IgD-negative memory B cell (primary cell): ENCODE measurements around the gene CD9. TPM values are rescaled to one million over a fixed set of nuclear protein-coding genes. Genes with fewer than 3 reads are reported as not detected.
"Not testable (repeated sequence)": the region's sequence is repeated elsewhere in the genome, so short reads cannot be mapped to it uniquely, and the experiment has no call there.

Experiments used
- H3K27ac Mint-ChIP-seq, 3 donors: one replicate each; pipeline ENCODE4 v1.8.0; 2020 to 2022; ENCODE audit warnings: mild to moderate bottlenecking in 3 of 3, mixed read lengths in 3 of 3, moderate library complexity in 1 of 3
- H3K27me3 Mint-ChIP-seq: one replicate; pipeline ENCODE4 v1.8.0; 2021; ENCODE audit warnings: mixed read lengths
- H3K36me3 Mint-ChIP-seq: one replicate; pipeline ENCODE4 v1.8.0; 2020; ENCODE audit warnings: mild to moderate bottlenecking, mixed read lengths
- H3K4me1 Mint-ChIP-seq, 3 donors: one replicate each; pipeline ENCODE4 v1.8.0; 2020 to 2022; ENCODE audit warnings: mixed read lengths in 3 of 3, mild to moderate bottlenecking in 1 of 3
- H3K4me3 Mint-ChIP-seq, 4 donors: one replicate each; pipeline ENCODE4 v1.8.0; 2020 to 2022; ENCODE audit warnings: mild to moderate bottlenecking in 4 of 4, mixed read lengths in 4 of 4, moderate library complexity in 3 of 4
- H3K9me3 Mint-ChIP-seq, 3 donors: one replicate each; pipeline ENCODE4 v1.8.0; 2020 to 2021; ENCODE audit warnings: mixed read lengths in 3 of 3, mild to moderate bottlenecking in 1 of 3
- polyA plus RNA-seq: library from polyadenylated mRNA; unstranded; fragments of 300-500 nt; fragmentation: Illumina TruSeq; gene quantifications from one replicate; pipeline ENCODE4 v1.2.3, GENCODE V29; 2021

Gene CD9
- polyA plus RNA-seq, 1 donor from 2014 or later: 9.6 TPM

DNA sequence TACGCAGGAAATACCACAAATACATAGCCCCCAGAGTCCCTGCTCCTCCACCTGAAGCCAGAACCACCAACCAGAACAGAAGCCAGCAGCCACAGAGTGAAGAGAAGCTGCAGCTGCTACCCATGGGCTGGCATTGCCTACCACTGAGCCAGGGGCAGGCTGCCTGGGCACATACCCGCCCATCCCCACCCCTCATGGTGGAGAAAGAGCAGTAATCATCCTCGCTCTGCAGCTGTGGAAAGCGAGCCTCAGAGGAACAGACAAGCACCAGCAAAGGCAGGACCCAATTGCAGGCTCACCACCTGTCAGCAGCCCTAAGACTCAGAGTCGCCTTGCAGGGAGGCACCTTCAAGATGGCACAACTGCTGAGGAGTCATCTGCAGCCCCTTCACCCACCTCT is 11.2 kb upstream of the CD9 start:
- Mint-ChIP-seq H3K4me1 (no peaks in the 10 kb centered on the region), H3K27ac (no peak overlapping the region), H3K9me3 (no peaks in the 10 kb centered on the region), H3K27me3 (peaks cover 54% of the 10 kb centered on the region), H3K36me3 (no peaks in the 10 kb centered on the region), H3K4me3 (no peak overlapping the region)

DNA sequence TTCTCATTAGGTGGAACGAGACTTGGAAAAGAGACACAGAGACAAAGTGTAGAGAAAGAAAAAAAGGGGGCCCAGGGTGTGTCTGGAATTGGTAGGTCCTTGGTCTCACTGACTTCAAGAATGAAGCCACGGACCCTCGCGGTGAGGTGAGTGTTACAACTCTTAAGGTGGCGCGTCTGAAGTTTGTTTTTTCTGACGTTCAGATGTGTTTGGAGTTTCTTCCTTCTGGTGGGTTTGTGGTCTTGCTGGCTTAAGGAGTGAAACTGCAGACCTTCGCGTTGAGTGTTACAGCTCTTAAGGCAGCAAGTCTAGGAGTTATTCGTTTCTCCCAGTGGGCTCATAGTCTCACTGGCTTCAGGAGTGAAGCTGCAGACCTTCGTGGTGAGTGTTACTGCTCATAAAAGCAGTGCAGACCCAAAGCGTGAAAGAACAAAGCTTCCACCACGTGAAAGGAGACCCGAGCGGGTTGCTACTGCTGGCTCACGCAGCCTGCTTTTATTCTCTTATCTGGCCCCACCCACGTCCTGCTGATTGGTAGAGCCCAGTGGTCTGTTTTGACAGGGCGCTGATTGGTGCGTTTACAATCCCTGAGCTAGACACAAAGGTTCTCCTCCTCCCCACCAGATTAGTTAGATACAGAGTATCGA is 10.1 kb upstream of the CD9 start:
- H3K4me1 Mint-ChIP-seq, H3K9me3 Mint-ChIP-seq, H3K36me3 Mint-ChIP-seq, H3K4me3 Mint-ChIP-seq: not testable (repeated sequence)
- H3K27ac Mint-ChIP-seq: peak overlapping the region in 1 of 3 donors; percentile 18
- peaks cover 51% of the 10 kb centered on the region for H3K27me3 Mint-ChIP-seq

GRCh38 chr12:6190767-6191530 is 9.3 kb upstream of the CD9 start:
- H3K27me3 Mint-ChIP-seq: peaks cover 51% of the 10 kb centered on the region
- not testable (repeated sequence) for H3K36me3 Mint-ChIP-seq, H3K9me3 Mint-ChIP-seq, H3K4me1 Mint-ChIP-seq, H3K27ac Mint-ChIP-seq
- H3K4me3 Mint-ChIP-seq: peak overlapping the region in 1 of 4 donors; percentile 56

DNA sequence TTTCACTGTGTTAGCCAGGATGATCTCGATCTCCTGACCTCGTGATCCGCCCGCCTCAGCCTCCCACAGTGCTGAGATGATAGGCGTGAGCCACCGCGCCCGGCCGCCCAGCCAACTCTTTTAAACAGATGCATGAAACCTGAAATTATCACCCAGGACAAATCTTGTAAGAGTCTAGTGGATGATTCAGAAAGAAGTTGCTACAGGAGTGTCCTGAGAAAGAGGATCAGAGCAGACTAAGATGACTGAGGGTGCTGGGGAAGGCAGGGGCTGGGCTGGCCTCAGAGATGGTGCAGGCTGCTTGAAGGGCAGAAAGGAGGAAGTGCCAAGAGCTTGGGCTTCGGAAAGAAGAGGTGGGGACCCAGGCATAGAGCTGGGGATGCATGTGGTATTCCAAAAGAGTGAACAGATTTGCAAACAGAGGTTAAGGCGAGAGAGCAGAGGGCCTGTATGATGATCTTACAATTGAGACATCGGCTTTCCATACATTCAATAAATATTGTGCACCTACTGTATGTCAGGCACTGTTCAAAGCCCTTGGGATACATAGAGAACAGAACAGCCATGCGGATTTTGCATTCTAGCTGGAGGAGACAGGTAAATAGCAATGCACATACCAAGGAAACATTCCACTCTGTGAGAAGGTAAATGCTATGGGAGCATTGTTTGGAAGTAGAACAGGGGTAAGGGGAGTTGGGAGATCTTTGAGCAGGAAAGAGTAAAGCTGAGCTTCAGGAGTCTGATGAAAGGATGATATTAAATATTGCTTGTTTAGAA is 7.4 kb upstream of the CD9 start:
- Mint-ChIP-seq H3K27me3 (peaks cover 43% of the 10 kb centered on the region), H3K4me3 (peak overlapping the region in 1 of 4 donors; percentile 17), H3K4me1 (peaks cover 3 to 6% (median 4%) of the 10 kb centered on the region in 3 donors), H3K27ac (no peak overlapping the region), H3K9me3 (no peaks in the 10 kb centered on the region), H3K36me3 (no peaks in the 10 kb centered on the region)

GRCh38 chr12:6193853-6194815 is 6.1 kb upstream of the CD9 start:
- peaks cover 46% of the 10 kb centered on the region for H3K27me3 Mint-ChIP-seq
- no peaks in the 10 kb centered on the region for H3K36me3 Mint-ChIP-seq
- peak overlapping the region in 1 of 4 donors; percentile 65 for H3K4me3 Mint-ChIP-seq
- H3K27ac Mint-ChIP-seq: no peak overlapping the region
- H3K9me3 Mint-ChIP-seq: no peaks in the 10 kb centered on the region
- peaks cover 3 to 8% (median 6%) of the 10 kb centered on the region in 3 donors for H3K4me1 Mint-ChIP-seq

DNA sequence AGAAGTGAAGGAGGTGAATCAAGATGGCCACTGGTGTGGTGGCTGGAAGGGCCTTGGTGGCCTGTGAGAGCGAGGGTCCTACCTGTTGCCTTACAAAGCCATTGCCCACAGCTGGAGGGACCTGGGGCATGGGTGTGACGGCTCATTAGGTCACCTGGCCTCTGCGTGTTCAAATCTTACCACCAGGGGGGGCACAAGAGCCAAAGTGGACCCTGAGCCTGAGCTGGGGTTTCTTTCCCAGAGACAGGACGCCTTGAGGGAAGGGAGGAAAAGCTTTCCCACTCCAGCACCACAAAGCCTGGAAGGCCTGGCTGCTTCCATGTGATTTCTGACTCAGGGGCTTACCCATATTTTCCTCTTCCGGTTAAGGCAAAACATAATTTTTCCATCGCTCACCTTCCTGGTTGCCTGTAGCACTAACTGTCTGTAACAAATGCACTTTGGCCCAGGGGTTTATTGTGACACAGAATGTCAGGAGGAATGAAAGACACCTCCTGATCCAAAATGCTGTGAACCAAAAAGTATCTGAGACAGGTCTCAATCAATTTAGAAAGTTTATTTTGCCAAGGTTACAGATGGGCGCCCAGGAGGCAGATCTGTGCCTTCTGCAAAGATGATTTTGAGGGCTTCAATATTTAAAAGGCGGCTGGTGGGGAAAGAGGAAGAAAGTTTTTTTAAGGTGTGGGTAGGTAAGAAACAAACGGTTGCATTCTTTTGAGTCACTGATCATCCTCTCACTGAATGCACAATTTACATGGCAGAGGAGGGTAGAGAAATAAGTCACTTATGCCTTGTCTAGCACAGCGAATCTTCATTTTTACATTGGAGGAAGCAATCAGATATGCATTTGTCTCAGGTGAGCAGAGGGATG is 4.3 kb upstream of the CD9 start:
- Mint-ChIP-seq H3K4me1 (peaks cover 6 to 8% (median 6%) of the 10 kb centered on the region in 3 donors), H3K9me3 (peaks cover 0 to 1% (median 0%) of the 10 kb centered on the region in 3 donors), H3K27me3 (peaks cover 41% of the 10 kb centered on the region), H3K36me3 (no peaks in the 10 kb centered on the region), H3K27ac (no peak overlapping the region), H3K4me3 (peak overlapping the region in 1 of 4 donors; percentile 74)

- Mint-ChIP-seq H3K36me3 (no peaks in the 10 kb centered on the region), H3K27ac (no peak overlapping the region), H3K9me3 (peaks cover 0 to 1% (median 0%) of the 10 kb centered on the region in 3 donors), H3K4me1 (peaks cover 6 to 10% (median 8%) of the 10 kb centered on the region in 3 donors), H3K27me3 (peaks cover 39% of the 10 kb centered on the region), H3K4me3 (peak overlapping the region in 1 of 4 donors; percentile 41)
Measured at GRCh38 chr12:6198051-6198450, 2.1 kb upstream of the CD9 start.

- Mint-ChIP-seq H3K27me3 (peaks cover 39% of the 10 kb centered on the region), H3K9me3 (peaks cover 0 to 1% (median 0%) of the 10 kb centered on the region in 3 donors), H3K4me3 (peak overlapping the region in 1 of 4 donors; percentile 91), H3K4me1 (peaks cover 6 to 10% (median 8%) of the 10 kb centered on the region in 3 donors), H3K27ac (no peak overlapping the region), H3K36me3 (no peaks in the 10 kb centered on the region)
Measured at GRCh38 chr12:6198556-6198955, 1.6 kb upstream of the CD9 start.

DNA sequence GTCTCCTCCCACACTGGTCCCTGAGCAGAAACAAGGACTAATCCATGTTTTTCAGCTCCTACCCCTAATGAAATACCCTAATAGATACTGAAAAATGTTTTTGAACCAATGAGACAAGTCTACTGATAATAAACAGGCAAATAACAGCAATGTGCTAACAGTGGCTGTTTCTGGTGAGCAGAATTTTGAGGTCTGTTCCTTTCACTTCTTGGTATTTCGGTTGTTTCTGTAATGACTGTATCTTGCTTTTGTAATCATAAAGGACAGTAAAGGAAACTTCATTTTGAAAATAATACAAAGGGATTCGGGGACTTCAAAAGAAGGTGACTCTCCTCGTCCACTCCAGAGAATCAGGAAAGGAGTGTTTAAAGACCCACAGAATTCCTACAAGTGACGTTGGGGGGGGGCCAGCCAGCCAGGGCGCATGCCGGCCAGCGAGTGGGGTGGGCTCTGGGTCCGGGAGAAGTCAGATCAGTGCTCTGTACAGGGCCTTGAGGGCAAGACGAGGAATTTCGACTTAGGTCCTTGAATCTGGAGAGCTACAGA is 1.1 kb upstream of the CD9 start:
- Mint-ChIP-seq H3K36me3 (no peaks in the 10 kb centered on the region), H3K27ac (peak overlapping the region in 1 of 3 donors; percentile 26), H3K9me3 (peaks cover 0 to 1% (median 0%) of the 10 kb centered on the region in 3 donors), H3K4me1 (peaks cover 6 to 10% (median 8%) of the 10 kb centered on the region in 3 donors), H3K27me3 (peaks cover 38% of the 10 kb centered on the region), H3K4me3 (peak overlapping the region; percentile 65 to 91 (median 82))

GRCh38 chr12:6199531-6200255 is 507 bp upstream of the CD9 start:
- Mint-ChIP-seq H3K9me3 (peaks cover 0 to 1% (median 0%) of the 10 kb centered on the region in 3 donors), H3K4me1 (peaks cover 6 to 10% (median 8%) of the 10 kb centered on the region in 3 donors)

DNA sequence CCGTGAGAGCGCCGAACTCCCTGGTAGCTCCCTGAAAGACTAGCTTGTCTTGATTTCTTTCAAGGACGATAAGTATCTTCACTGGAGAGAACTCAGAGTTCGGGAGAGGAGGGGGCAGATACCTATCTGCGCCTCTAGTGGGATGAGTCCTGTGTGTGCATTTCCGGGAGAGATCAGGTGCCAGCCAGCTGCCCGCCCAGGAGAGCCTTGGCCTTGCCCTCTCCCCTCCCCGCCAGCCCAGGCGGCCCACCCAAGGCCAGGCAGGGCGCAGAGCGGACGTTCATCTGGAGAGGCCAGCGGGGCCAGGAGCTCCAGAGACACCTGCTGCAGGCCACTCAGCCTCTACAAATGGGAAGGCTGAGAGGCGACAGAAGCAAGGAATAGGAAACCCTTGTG is 1.0 kb downstream of the CD9 start:
- Mint-ChIP-seq H3K27ac (no peak overlapping the region), H3K4me1 (peaks cover 2 to 8% (median 7%) of the 10 kb centered on the region in 3 donors), H3K4me3 (peak overlapping the region in 1 of 4 donors; percentile 58), H3K9me3 (peaks cover 0 to 1% (median 0%) of the 10 kb centered on the region in 3 donors), H3K27me3 (peaks cover 45% of the 10 kb centered on the region), H3K36me3 (no peaks in the 10 kb centered on the region)

More at GRCh38 chr12:6199531-6200255, 507 bp upstream of the CD9 start:
- H3K4me3 Mint-ChIP-seq: peak overlapping the region; percentile 65 to 91 (median 82)
- H3K27me3 Mint-ChIP-seq: peaks cover 39% of the 10 kb centered on the region
- H3K27ac Mint-ChIP-seq: peak overlapping the region in 2 of 3 donors; percentile 26 to 82
- no peaks in the 10 kb centered on the region for H3K36me3 Mint-ChIP-seq

- peaks cover 0 to 6% (median 5%) of the 10 kb centered on the region in 3 donors for H3K4me1 Mint-ChIP-seq
- H3K4me3 Mint-ChIP-seq: peak overlapping the region in 1 of 4 donors; percentile 14
- no peak overlapping the region for H3K27ac Mint-ChIP-seq
- H3K9me3 Mint-ChIP-seq: peaks cover 0 to 1% (median 0%) of the 10 kb centered on the region in 3 donors
- H3K27me3 Mint-ChIP-seq: peaks cover 45% of the 10 kb centered on the region
- H3K36me3 Mint-ChIP-seq: no peaks in the 10 kb centered on the region
Measured at GRCh38 chr12:6201826-6202225, 1.6 kb downstream of the CD9 start.
